ENCODE results near the gene ANKRD62.
"Not testable (repeated sequence)": the region's sequence is repeated elsewhere in the genome, so short reads cannot be mapped to it uniquely, and the experiment has no call there.

The ANKRD62 gene

DNA sequence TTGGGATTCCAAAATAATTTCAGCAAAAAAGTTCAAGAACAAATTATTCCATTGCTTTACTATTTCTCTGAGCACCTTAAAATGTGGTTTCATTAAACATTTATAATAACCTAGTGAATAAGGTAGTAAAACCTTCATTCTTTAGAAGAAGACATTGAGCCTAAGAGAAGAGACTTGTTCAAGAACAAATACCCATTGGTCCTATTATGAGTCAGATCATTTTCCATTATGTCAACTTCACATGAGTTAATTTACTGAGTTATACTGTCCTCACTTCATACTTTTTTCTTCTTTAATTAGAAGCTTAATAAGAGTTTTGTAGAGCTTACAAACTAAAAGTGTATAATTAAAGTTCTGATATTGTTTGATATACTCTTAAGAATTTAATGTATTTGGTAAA lies 5.5 kb downstream of the ANKRD62 start:
- no peak for DNase-seq

DNA sequence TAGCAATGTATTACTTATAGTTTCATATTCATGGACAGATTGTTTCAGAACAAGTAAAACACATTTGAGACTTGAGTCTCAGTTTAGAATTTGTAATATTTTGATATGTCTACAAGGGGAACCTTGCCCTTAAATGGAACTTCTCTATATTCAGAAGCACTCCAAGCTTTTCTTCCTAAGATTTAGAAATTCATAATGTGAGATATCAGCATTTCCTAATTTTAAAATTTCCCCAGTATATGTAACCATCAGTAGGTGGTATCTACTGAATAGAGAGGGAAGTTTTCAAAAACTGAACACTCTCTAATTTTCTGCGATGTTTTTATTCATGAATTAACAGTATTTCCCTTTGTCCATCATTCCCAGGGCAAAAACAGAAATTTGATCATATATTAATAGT lies 7.6 kb downstream of the ANKRD62 start:
- DNase-seq: no peak

DNA sequence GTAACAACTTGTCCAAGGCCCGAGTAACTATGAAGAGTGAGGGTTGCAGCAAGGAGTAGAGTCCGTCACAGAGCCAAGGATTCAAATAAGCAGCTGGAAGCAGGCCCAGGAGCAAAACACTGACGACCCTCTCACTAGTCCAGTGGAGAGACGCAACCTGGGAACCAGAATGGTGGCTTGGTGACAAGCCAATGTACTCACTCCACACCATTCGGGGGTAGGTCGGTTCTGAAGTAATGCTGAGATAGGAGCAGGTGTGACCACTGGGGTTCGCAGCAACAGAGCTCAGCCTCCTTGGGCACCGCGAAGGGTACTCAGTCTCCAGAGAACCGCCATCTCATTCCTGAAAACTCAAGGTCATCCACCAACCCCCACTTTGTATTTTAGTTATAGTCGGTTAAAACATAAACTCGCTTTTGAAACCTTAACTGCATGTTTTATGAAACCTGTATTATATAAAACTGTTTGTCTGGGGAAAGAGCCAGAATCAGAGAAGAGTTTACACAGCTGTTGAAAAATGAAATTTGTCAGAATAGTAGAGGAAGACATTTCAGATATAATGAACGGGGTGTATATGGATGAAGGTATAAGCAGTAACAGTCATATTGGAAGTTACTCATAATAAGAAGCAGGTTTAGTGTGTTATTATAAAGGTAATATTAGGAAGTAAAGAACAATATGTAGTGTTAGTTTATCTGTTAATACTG lies 8.6 kb downstream of the ANKRD62 start:
- DNase-seq: no peak

DNA sequence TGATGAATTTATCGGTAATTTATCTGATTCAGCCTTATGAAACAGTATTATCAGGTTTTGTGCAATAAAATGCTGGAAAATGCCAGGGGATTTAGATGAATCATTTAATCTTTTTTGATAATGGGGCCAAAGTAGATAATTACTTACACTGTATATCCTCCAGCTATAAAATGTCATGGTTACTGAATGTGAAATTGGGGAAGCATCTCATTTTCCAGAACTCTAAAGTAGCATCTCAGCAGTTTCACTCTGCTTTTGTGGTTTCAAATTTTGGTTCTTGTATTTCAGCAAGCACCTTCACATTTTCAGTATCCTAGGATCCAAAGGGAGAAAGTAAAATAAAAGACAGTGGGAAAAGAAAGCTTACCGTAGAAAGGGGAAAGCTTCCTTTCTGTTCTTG lies 12.8 kb downstream of the ANKRD62 start:
- no peak for DNase-seq

DNA sequence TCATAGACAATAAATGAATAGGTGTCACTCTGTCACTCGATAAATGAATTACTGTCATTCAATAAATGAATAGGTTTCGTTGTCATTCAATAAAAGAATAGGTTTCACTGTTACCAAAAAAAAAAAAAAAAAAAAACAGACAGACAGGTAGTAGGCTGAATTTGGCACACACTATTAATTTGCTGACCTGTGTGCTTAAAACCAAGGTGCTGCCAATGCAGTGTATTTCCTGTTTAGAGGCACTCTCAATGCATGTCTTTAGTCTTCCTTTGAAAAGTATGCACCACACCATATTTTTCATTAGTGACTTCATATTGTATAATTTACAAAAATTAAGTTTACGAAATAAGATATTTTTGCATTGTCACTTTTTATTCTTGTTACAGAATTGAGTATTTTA lies 16.2 kb downstream of the ANKRD62 start:
- DNase-seq: no peak

DNA sequence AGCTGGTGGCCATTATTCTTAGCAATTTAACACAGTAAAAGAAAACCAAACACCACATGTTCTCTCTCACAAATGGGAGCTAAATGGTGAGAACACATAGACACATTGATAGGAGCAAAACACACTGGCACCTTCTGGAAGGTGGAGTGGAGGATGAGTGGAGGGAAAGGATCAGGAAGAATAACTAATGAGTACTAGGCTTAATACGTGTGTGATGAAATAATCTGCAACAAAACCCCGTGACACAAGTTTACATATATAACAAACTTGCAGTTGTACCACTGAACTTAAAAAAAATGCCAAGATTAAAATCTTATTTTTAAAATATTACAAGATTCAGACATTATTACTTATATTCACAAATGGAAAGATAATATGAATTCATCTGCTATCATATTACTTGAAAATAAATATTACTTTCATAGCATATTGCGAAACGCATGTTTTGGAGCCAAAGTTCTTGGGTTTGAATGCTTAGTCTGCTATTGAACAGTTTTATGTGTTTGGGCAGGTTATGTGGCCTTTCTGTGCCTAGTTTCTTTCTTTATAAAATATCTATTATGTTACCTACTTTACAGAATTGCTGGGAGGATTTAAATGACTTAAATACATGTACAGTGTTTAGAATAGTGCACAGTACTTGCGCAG lies 20.5 kb downstream of the ANKRD62 start:
- DNase-seq: no peak

DNA sequence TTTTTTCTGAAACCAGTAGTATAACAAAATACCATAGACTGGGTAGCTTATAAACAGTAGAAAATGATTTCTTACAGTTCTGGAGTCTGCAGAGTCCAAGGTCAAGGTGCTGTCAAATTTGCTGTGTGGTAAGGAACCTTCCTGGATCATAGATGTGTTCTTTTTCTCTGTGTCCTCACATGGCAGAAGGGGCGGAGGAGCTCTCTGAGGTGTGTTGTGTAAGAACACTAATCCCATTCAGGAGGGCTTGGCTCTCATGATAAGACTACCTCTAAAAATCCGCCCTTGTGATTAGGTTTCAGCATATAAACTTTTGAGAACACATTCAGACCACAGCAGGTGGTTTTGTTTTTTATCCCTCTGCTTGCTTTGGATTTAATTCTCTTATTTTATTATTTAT lies 25.7 kb downstream of the ANKRD62 start:
- DNase-seq: no peak

DNA sequence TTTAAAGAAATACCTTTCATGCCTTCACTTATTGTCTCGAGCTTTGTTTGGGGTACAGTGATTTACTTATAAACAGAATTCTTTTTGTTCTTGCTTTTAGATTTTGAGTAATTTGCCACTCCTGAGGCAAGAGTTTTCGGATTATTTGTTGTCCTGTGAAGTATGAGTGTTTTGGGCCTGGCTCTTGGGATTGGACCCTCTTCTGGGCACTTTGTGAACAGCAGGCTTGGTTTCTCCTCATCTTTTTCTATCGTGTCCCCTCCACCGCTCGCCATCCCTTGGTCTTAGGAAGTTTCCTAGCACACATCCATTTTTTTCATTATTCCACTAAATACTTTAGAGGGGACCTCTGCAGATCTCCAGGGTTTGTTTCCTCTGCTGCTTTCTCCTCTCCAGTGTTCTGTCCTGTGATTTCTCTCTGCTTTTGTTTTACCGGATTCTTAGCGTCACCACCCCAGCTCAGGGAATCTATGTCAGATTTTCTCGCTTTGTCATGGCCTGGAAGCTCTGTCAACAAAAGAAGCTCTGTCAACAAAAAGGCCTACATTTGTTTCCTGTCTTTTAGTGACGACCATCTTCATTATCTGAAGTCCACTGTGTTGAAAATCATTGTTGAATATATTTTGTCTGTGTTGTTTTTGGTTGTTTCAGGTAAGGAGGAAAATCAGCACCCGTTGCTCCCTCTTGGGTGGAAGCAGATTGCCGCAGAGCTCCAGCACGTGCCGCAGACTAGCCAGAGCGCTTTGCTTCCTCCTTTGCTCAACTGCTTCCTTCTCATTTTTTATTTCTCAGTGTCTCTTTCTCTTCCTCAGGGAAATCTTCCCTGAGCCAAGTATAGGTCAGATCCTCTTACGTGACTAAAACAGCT lies 27.8 kb downstream of the ANKRD62 start:
- DNase-seq: no peak

DNA sequence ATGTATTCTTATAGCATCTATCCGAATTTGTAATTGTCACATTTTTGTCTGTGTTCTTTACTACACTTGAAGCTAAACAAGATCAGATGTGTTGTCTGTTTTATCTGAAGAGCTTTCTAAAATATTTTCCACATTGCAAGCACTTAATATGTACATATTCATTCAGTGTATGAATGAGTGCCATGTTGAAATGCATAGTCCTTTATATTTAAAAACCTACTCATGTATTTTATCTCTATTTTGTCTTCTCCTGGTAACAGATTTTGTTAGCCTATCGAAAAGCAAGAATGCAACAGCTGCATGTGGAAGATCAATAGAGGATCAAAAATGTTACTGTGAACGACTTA lies 28.4 kb downstream of the ANKRD62 start:
- DNase-seq: not testable (repeated sequence)

DNA sequence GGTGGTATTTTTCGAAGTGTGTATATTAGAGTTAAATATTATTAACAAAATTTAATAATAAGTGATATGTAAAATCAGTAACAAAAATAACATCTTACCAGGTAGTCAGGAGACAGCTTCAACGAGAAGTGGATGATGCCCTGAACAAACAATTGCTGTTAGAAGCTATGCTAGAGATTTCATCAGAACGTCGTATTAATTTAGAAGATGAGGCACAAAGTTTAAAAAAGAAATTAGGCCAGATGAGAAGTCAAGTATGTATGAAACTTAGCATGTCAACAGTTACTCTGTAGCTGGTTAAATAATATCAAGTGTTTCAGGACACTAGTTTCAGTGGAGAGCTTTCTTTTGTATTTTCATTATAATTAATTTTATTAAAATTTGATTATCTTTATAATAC lies 34.0 kb downstream of the ANKRD62 start:
- not testable (repeated sequence) for DNase-seq

DNA sequence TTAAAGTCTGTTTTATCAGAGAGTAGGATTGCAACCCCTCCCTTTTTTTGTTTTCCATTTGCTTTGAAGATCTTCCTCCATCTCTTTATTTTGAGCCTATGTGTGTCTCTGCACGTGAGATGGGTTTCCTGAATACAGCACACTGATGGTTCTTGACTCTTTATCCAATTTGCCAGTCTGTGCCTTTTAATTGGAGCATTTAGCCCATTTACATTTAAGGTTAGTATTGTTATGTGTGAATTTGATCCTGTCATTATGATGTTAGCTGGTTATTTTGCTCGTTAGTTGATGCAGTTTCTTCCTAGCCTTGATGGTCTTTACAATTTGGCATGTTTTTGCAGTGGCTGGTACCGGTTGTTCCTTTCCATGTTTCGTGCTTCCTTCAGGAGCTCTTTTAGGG lies 45.2 kb downstream of the ANKRD62 start:
- not testable (repeated sequence) for DNase-seq

DNA sequence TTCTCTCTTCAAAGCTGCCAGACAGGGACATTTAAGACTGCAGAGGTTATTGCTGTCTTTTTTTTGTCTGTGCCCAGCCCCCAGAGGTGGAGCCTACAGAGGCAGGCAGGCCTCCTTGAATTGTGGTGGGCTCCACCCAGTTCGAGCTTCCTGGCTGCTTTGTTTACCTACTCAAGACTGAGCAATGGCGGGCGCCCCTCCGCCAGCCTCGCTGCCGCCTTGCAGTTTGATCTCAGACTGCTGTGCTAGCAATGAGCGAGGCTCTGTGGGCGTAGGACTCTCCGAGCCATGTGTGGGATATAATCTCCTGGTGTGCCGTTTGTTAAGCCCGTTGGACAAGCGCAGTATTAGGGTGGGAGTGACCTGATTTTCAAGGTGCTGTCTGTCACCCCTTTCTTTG lies 47.2 kb downstream of the ANKRD62 start:
- not testable (repeated sequence) for DNase-seq

DNA sequence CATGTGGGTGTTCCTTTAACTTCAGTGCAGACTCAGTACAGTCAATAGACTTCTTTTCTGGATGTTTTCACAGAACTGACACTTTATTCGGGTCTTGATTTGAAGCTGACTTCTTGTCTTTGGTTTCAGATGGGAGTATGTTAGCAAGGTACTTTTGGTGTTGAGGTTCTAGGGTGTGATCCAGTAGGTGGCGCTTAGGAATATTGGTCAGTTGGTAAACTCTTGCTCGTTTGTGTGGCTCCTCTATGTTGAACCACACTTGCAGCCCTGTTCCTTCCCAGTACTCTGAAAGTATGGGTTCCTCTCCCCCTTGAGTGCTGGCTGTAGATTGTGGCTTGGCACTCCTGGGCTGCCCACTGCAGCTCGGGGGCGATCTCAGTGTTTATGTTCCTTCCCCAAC lies 48.1 kb downstream of the ANKRD62 start:
- not testable (repeated sequence) for DNase-seq

DNA sequence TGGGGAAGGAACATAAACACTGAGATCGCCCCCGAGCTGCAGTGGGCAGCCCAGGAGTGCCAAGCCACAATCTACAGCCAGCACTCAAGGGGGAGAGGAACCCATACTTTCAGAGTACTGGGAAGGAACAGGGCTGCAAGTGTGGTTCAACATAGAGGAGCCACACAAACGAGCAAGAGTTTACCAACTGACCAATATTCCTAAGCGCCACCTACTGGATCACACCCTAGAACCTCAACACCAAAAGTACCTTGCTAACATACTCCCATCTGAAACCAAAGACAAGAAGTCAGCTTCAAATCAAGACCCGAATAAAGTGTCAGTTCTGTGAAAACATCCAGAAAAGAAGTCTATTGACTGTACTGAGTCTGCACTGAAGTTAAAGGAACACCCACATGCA lies 55.8 kb downstream of the ANKRD62 start:
- not testable (repeated sequence) for DNase-seq

DNA sequence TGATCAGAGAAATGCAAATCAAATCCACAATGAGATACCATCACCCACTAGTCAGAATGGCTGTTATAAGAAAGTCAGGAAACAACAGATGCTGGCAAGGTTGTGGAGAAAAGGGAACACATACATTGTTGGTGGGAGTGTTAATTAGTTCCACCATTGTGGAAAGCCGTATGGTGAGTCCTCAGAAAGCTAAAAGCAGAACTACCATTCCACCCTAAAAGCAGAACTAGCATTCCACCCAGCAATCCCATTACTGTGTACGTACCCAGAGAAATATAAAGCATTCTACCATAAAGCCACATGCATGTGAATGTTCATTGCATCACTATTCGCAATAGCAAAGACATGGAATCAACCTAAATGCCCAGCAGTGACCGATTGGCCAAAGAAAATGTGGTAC lies 60.7 kb downstream of the ANKRD62 start:
- DNase-seq: no peak

DNA sequence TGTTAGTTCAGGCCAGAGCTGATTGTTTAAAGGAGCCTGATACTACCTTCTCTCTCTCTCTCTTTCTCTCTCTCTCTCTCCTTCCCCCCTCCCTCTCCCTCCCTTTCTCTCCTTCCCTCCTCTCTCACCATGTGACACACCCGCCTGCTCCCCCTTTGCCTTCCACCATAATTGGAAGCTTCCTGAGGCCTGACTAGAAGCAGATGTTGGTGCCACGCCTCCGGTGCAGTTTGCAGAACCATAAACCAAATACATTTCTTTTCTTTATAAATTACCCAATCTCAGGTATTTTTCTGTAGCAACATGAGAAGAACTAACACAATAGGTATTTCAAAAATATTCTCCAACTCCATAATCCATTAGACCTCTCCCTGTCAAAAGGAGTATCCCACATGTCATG lies 62.4 kb downstream of the ANKRD62 start:
- no peak for DNase-seq

DNA sequence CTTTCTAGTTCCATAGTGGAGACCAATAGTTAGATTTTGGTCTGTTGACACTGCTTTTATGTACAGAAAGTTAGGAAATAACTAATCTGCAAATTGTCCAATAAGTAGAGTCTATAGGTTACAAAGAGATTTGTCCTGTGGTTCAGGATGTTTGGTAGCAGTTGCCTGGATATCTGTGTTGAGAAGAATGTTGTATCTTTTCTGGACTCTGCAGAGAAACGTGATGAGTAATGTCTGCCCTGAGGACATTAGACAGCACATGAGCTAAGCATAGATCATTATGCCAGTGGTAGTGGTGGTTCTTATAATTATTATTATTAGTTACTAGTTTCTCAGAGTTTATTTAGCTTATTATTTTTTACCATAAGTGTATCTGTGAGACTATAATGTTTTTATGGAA lies 65.8 kb downstream of the ANKRD62 start:
- no peak for DNase-seq

DNA sequence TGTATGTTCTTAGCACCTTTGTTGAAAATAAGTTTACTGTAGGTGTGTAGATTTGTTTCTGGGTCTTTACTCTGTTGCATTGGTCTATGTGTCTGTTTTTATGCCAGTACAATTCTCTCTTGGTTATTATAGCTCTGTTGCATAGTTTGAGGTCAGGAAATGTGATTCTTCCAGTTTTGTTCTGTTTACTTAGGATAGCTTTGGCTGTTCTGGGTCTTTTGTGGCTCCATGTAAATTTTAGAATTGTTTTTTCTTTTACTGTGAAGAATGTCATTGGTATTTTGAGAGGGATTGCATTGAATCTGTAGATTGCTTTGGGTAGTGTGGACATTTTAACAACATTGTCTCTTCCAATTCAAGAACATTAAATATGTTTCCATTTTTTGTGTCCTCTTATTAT lies 69.1 kb downstream of the ANKRD62 start:
- DNase-seq: no peak

DNA sequence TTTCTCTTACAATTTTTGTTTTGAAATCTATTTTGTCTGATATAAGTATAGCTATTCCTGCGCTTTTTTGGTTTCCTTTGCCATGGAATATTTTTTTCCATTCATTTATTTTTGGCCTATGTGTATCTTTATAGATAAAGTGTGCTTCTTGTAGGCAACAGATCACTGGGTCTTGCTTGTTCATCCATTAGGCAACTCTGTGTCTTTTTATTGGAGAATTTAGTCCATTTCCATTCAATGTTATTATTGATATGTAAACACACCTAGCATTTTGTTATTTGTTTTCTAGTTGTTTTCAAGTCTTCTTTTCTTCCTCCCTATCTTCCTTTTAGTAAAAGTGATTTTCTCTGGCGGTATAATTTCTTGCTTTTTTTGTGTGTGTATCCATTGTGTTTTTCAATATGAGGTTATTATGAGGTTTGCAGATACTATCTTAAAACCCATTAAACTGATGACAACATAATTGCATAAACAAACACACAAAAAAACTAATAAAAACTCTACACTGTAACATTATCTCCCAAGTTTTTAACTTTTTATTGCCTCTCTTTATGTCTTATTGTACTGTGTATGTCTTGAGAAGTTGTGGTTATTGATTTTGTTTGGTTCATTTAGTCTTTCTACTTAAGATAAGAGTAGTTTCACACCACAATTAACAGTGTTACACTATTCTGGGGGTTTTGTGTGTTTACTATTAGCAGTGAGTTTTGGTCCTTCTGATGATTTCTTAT lies 71.6 kb downstream of the ANKRD62 start:
- no peak for DNase-seq
